ENCODE results near the gene DYRK4.

Gene DYRK4

GRCh38 chr12:4615667-4616066, 53.7 kb downstream of the DYRK4 start:
- TF ChIP-seq CTCF (IDR thresholded peaks at IDR 0.05) = no peak
- H3K36me3 ChIP-seq = peaks cover 53% of the 10 kb centered on the region
- no peak overlapping the region for H3K27ac ChIP-seq
- no peak overlapping the region for H3K4me3 ChIP-seq (ENCODE audit: low read depth in 1 of 2, low read length in 1 of 2)
- peaks cover 0 to 10% of the 10 kb centered on the region in 2 experiments for H3K4me1 ChIP-seq (ENCODE audit: control insufficient read depth in 1 of 2, insufficient read depth in 1 of 2, low read depth in 1 of 2, low read length in 1 of 2)
- no peaks in the 10 kb centered on the region for H3K27me3 ChIP-seq
- H3K9me3 ChIP-seq = no peaks in the 10 kb centered on the region

- no peaks in the 10 kb centered on the region for H3K9me3 ChIP-seq
- H3K27ac ChIP-seq = no peak overlapping the region
- peaks cover 36% of the 10 kb centered on the region for H3K27me3 ChIP-seq
- H3K4me3 ChIP-seq (ENCODE audit: low read depth in 1 of 2, low read length in 1 of 2) = no peak overlapping the region
- TF ChIP-seq CTCF (IDR thresholded peaks at IDR 0.05) = no peak
- peaks cover 0 to 10% of the 10 kb centered on the region in 2 experiments for H3K4me1 ChIP-seq (ENCODE audit: control insufficient read depth in 1 of 2, insufficient read depth in 1 of 2, low read depth in 1 of 2, low read length in 1 of 2)
- no peaks in the 10 kb centered on the region for H3K36me3 ChIP-seq
Measured at GRCh38 chr12:4621511-4621910, 59.5 kb downstream of the DYRK4 start.

- no peak overlapping the region for H3K4me3 ChIP-seq (ENCODE audit: low read depth in 1 of 2, low read length in 1 of 2)
- H3K4me1 ChIP-seq (ENCODE audit: control insufficient read depth in 1 of 2, insufficient read depth in 1 of 2, low read depth in 1 of 2, low read length in 1 of 2) = no peaks in the 10 kb centered on the region
Measured at GRCh38 chr12:4626543-4626942, 64.5 kb downstream of the DYRK4 start.

GRCh38 chr12:4628406-4628805, 66.4 kb downstream of the DYRK4 start:
- no peak for TF ChIP-seq CTCF (IDR thresholded peaks at IDR 0.05)

More at GRCh38 chr12:4626543-4626942, 64.5 kb downstream of the DYRK4 start:
- Histone ChIP-seq H3K9me3 (no peaks in the 10 kb centered on the region), H3K27me3 (peaks cover 86% of the 10 kb centered on the region), H3K36me3 (no peaks in the 10 kb centered on the region), H3K27ac (no peak overlapping the region)
- TF ChIP-seq CTCF (IDR thresholded peaks at IDR 0.05) = no peak

GRCh38 chr12:4630262-4630661, 68.3 kb downstream of the DYRK4 start:
- no peak for TF ChIP-seq CTCF (IDR thresholded peaks at IDR 0.05)
- Histone ChIP-seq H3K4me3 (ENCODE audit: low read depth in 1 of 2, low read length in 1 of 2) (no peak overlapping the region), H3K4me1 (ENCODE audit: control insufficient read depth in 1 of 2, insufficient read depth in 1 of 2, low read depth in 1 of 2, low read length in 1 of 2) (peaks cover 0 to 4% of the 10 kb centered on the region in 2 experiments), H3K9me3 (no peaks in the 10 kb centered on the region), H3K27me3 (peaks cover 88% of the 10 kb centered on the region), H3K27ac (no peak overlapping the region), H3K36me3 (no peaks in the 10 kb centered on the region)

More at GRCh38 chr12:4628406-4628805, 66.4 kb downstream of the DYRK4 start:
- no peak overlapping the region for H3K27ac ChIP-seq
- H3K27me3 ChIP-seq = peaks cover 89% of the 10 kb centered on the region
- H3K36me3 ChIP-seq = no peaks in the 10 kb centered on the region
- no peak overlapping the region for H3K4me3 ChIP-seq (ENCODE audit: low read depth in 1 of 2, low read length in 1 of 2)
- peaks cover 0 to 2% of the 10 kb centered on the region in 2 experiments for H3K4me1 ChIP-seq (ENCODE audit: control insufficient read depth in 1 of 2, insufficient read depth in 1 of 2, low read depth in 1 of 2, low read length in 1 of 2)
- H3K9me3 ChIP-seq = no peaks in the 10 kb centered on the region

- Histone ChIP-seq H3K27me3 (peaks cover 59% of the 10 kb centered on the region), H3K27ac (no peak overlapping the region), H3K36me3 (no peaks in the 10 kb centered on the region), H3K4me3 (ENCODE audit: low read depth in 1 of 2, low read length in 1 of 2) (no peak overlapping the region), H3K4me1 (ENCODE audit: control insufficient read depth in 1 of 2, insufficient read depth in 1 of 2, low read depth in 1 of 2, low read length in 1 of 2) (peaks cover 7 to 8% of the 10 kb centered on the region in 2 experiments), H3K9me3 (no peaks in the 10 kb centered on the region)
- TF ChIP-seq CTCF (IDR thresholded peaks at IDR 0.05) = no peak
Measured at GRCh38 chr12:4643747-4644146, 81.7 kb downstream of the DYRK4 start.

All from neutrophil (primary cell).